Stimulated activated CD8-positive, alpha-beta memory T cell treated with anti-CD3 and anti-CD28 coated beads, Interleukin-4, amount 100 ng/mL, for 1 hour (primary cell): ENCODE data around the gene RXFP1.
"Not testable (repeated sequence)": the region's sequence is repeated elsewhere in the genome, so short reads cannot be mapped to it uniquely, and the experiment has no call there.

Experiments
- DNase-seq, 2 donors: peaks; one replicate each; pipeline ENCODE4 v3.0.0-alpha.2; 2020; ENCODE audit warnings: low read depth in 2 of 2, low spot score in 1 of 2

RXFP1 gene

GRCh38 chr4:158610790-158611189 lies 89.1 kb downstream of the RXFP1 start:
- DNase-seq = no peak

- DNase-seq = no peak
Observed at GRCh38 chr4:158613046-158613445, 91.4 kb downstream of the RXFP1 start.

DNA sequence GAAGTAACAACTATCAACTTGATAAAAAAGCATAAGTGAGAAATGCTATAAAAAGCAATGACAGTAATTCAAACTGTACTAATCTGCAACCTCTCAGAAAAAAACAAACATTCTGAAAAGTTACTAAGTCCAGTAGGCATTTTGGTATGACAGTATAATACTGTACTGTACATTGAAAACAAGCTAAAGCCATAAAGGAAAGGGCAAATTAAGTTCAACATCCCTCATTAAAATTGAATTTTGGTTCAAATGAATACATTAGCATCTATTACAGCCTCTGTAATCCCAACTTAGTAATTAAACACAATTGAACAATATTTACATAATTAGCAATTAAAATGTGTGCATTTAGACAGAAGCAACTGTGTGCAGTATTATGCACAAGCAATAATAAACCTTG lies 96.3 kb downstream of the RXFP1 start:
- no peak for DNase-seq

DNA sequence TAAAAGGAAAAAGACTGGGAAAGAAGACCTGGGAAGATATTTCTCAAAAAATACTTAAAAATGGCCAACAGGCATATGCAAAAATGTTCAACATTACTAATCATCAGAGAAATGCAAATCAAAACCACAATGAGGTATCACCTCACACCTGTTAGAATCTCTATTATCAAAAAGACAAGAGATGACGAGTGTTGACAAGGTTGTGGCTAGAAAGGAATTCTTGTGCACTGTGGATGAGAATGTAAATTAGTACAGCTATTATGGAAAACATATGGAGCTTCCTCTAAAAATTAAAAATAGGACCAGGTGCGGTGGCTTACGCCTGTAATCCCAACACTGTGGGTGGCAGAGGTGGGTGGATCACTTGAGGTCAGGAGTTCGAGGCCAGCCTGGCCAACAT lies 100.0 kb downstream of the RXFP1 start:
- DNase-seq = no peak

DNA sequence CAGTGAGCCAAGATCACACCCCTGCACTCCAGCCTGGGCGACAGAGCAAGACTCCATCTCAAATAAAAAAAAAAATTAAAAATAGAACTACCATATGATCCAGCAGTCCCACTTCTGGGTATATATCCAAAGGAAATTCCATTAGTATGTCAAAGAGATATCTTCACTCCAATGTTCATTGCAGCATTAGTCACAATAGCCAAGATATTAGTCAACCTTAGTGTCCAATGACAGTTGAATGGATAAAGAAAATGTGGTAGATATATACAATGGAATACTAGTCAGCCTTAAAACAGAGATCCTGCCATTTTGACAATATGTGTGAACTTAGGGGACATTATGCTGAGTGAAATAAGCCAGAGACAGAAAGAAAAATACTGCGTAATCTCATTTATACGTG lies 100.6 kb downstream of the RXFP1 start:
- DNase-seq = no peak

GRCh38 chr4:158624889-158625478 lies 103.3 kb downstream of the RXFP1 start:
- no peak for DNase-seq

GRCh38 chr4:158625544-158625943 lies 103.9 kb downstream of the RXFP1 start:
- no peak for DNase-seq

DNA sequence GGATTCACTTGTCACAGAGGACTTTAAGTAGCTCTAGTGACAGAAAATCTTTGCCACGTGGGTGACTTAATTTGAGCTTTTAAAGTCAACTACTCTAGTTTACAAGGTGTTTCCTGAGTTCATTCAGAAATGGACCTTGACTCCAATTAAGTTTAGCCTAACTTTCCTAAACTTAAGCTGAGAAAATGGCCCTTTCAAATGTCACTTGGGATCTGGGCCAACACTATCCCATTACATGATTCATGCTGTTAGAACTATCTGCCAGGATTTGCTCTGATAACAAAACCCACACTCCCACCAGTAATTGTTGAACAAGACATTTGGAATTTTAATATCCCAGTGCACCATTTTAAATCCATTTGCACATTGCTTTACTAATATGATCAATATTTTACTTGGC lies 109.2 kb downstream of the RXFP1 start:
- DNase-seq = no peak

DNA sequence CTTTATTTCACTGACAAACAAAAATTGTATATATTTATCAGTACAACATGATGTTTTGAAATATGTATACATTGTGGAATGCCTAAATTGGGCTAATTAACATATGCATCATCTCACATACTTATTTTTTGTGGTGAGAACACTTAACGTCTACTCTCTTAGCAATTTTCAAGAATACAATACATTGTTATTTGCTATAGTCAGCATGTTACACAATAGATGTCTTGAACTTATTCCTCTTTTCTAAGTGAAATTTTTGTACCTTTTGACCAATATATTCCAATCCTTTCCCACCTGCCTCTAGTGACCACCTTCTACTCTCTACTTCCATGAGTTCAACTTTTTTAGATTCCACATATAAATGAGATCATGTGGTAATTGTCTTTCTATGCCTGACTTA lies 114.9 kb downstream of the RXFP1 start:
- no peak for DNase-seq

DNA sequence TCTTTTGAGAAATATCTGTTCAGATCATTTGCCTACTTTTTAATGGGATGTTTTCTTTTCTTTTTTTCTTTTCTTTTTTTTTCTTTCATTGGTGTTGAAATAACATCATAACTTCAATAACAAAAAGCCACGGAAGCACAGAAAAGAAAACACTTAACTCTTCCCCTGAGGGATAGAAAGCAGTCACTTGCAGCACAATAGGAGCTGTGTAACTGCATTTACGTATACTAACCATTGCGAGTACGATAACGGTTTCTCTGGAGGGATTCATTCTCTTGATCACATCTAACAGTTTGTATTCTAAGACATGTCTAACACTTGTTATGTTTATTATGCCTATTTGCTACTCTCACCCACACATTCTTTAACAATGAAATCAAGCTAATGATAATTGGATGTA lies 122.7 kb downstream of the RXFP1 start:
- no peak for DNase-seq

DNA sequence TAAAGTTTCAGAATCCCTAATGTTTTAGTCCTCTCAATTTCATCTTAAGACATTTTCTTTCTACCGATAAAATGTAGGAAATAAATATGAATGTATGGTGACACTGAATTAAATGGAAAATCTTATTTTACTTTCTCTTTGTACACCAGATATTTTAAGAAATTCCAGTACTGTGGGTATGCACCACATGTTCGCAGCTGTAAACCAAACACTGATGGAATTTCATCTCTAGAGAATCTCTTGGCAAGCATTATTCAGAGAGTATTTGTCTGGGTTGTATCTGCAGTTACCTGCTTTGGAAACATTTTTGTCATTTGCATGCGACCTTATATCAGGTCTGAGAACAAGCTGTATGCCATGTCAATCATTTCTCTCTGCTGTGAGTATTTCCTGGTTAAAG lies 123.1 kb downstream of the RXFP1 start:
- DNase-seq = no peak

DNA sequence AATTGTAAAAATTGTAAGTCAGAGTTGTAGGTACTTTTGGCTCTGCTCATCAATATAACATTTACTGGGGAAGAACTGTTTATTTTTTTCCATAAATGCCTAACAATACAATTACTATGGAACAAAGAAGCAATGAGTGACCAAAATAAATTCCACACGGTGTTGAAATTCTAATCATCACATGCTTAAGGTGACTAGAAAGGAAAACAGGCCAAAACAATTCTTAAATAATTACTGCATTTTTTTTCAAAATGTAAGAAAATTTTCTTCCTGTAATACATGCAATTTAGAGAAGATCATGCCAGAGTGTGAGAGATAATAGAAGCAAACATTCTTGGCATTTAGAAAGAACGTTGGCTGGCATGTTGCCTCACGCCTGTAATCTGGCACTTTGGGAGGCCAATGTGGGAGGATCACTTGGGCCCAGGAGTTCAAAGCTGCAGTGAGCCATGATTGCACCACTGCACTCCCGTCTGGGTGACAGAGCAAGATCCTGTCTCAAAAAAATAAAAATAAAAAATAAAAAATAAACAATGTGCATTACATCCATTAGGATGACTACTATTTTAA lies 127.5 kb downstream of the RXFP1 start:
- DNase-seq = no peak

GRCh38 chr4:158652920-158653319 lies 131.2 kb downstream of the RXFP1 start:
- DNase-seq = no peak

- DNase-seq = no peak
Observed at GRCh38 chr4:158656439-158656838, 134.8 kb downstream of the RXFP1 start.

DNA sequence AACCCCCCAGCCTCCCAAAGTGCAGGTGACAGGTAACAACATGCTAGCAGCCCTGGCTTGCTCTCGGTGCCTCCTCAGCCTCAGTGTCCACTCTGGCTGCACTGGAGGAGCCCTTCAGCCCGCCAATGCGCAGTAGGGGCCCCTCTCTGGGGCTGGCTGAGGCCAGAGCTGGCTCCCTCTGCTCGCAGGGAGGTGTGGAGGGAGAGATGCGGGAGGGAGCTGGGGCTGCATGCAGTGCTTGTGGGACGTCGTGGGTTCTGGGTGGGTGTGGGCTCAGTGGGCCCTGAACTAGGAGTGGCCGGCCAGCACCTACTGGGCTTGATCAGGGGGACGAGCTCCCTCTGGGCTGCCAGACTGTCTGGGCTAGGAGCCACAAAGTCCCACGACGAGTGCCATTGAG lies 135.6 kb downstream of the RXFP1 start:
- DNase-seq = no peak

DNA sequence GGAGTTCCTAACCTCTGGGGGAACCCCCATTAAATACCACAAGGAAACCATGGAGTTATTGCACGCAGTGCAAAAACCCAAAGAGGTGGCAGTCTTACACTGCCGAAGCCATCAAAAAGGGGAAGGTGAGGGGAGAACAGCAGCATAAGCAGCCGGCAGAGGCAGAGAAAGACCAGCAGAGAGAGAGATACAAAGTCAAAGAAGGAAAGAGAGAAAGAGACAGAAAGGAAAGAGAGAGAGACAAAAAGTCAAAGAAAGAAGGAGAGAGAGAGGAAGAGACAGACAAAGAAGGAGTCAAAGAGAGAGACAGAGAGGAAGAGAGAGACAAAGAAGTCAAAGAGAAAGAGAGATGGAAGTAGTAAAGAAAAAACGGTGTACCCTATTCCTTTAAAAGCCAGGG lies 141.6 kb downstream of the RXFP1 start:
- not testable (repeated sequence) for DNase-seq

- DNase-seq = not testable (repeated sequence)
Observed at GRCh38 chr4:158663707-158664625, 142.3 kb downstream of the RXFP1 start.

GRCh38 chr4:158664806-158665205 lies 143.1 kb downstream of the RXFP1 start:
- DNase-seq = no peak

DNA sequence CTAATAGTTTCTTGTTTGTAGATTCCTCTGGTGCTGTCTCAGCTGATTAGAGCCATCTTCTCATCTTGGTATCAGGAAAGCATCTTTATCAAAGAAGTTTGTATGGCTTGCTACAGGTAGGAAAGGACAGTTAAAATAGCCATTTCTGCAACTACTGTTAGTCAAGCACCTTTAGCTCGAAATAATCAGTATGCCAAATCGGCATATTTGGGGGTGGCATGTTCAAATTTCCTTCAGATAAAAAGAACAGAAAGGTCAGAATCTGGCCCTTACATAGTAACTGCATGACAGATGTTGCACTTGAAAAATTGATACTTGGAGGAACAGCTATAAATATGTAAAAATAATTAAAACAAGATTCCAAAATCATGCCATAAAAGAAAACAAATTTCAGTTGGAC lies 145.2 kb downstream of the RXFP1 start:
- DNase-seq = no peak

DNA sequence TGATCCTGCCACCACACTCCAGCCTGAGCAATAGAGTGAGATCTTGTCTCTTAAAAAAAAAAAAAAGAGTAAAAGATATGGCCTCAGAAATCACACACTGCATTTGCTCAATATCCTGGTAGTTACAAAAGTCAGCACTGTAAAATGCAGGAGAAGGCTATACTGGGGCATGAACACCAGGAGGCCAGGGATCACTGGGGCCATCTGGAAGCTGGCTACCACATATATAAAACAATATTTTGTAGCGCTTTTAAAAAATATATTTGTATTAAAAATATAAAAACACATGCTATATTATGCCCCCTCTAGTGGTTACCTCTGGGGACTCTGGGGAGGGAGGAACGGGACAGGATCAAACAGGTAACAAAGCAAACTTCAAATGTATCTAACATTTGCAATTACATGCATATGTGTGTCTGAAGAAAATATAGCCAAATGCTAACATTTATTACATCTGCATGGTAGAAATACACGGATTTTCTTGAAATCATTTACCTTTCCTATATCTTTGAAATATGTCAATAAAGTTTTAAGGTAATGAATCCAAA lies 146.0 kb downstream of the RXFP1 start:
- DNase-seq = no peak

DNA sequence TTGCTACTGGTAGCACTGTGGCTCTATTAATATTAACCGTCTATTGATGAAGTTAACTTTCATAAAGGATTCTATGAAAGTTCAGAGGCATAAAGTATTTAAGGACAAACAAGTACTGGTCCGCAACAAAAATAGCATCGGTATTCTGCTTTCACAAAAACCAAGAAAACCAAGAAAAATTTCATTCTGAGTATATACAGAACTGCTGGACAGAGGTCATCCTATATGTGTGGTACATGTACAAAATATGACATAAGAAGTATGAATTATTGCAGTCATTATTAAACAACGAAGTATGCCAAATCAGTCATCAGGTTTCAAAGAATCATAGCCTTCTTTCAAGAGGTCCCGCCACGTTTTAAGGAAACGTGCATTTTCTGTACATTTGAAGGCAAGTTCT lies 147.6 kb downstream of the RXFP1 start:
- DNase-seq = no peak
